ENCODE data around the gene SLC8A1. TPM values are rescaled to one million over a fixed set of nuclear protein-coding genes. Genes with fewer than 3 reads are reported as not detected.

Gene SLC8A1
- total RNA-seq, 1 experiment from 2014 or later, result 1.7 TPM

- no peak for TF ChIP-seq CTCF (conservative IDR thresholded peaks at IDR 0.05)
- Histone ChIP-seq H2BK120ac (ENCODE audit: low read depth, low read length, poor library complexity, severe bottlenecking) (no peak overlapping the region), H3K18ac (ENCODE audit: insufficient read length, low read depth, low read length) (no peak overlapping the region), H4K20me1 (ENCODE audit: control insufficient read depth, insufficient read depth, insufficient read length) (no peaks in the 10 kb centered on the region), H2BK5ac (ENCODE audit: insufficient read length, low read length) (no peak overlapping the region), H3K27ac (ENCODE audit: insufficient read length, low read depth, low read length) (no peak overlapping the region), H3K4ac (ENCODE audit: low read depth, low read length) (no peak overlapping the region), H2BK15ac (ENCODE audit: low read depth, low read length) (no peak overlapping the region), H3K79me2 (ENCODE audit: insufficient read depth, low read length) (no peaks in the 10 kb centered on the region), H4K5ac (ENCODE audit: insufficient read length, low read depth, low read length) (no peak overlapping the region), H4K91ac (ENCODE audit: insufficient read length, low read depth, low read length) (no peak overlapping the region), H2AFZ (ENCODE audit: low read length) (no peak overlapping the region), H2BK12ac (ENCODE audit: insufficient read length, low read depth, low read length) (no peak overlapping the region), H3K9me3 (ENCODE audit: control insufficient read depth, low read depth, low read length) (no peaks in the 10 kb centered on the region), H2AK5ac (ENCODE audit: insufficient read length, low read length) (no peak overlapping the region), H3K4me2 (ENCODE audit: insufficient read depth, insufficient read length, low read length) (no peak overlapping the region), H3K4me1 (ENCODE audit: insufficient read depth, low read length) (peaks cover 2% of the 10 kb centered on the region; the same call in 1 of the 2 replicates), H2BK20ac (ENCODE audit: low read depth, low read length, poor library complexity, severe bottlenecking) (no peak overlapping the region), H4K8ac (replicated peaks; ENCODE audit: insufficient read length, low read depth, low read length) (no peak overlapping the region), H3K9ac (ENCODE audit: extremely low read depth, insufficient read length, low read length) (no peak overlapping the region), H3K14ac (ENCODE audit: insufficient read depth, low read length) (no peak overlapping the region), H3K27me3 (ENCODE audit: insufficient read depth, low read length) (no peaks in the 10 kb centered on the region), H3K56ac (ENCODE audit: insufficient read length, low read depth, low read length) (no peak overlapping the region), H3K23me2 (ENCODE audit: insufficient read length, low read depth, low read length, poor library complexity, severe bottlenecking) (no peaks in the 10 kb centered on the region), H3K79me1 (ENCODE audit: insufficient read depth, low read depth, low read length, poor library complexity, severe bottlenecking) (no peaks in the 10 kb centered on the region), H3K23ac (ENCODE audit: insufficient read length, low read depth, low read length) (no peak overlapping the region), H3T11ph (ENCODE audit: low read length) (no peak overlapping the region)
- DNase-seq, result no peak
- no peaks in the 10 kb centered on the region for H3K9me3 Mint-ChIP-seq
- H3K4me3 Mint-ChIP-seq, result no peak overlapping the region
- H3K27me3 Mint-ChIP-seq (ENCODE audit: low read depth), result no peaks in the 10 kb centered on the region
- H3K36me3 Mint-ChIP-seq (ENCODE audit: insufficient read depth in 1 of 3, low read depth in 3 of 3), result no peaks in the 10 kb centered on the region
- no CpG with 5 or more reads among the region's 3 CpGs for WGBS (ENCODE audit: extremely low coverage, insufficient read length, low lambda C conversion rate)
- peaks cover 13 to 15% of the 10 kb centered on the region in 2 experiments for H3K4me1 Mint-ChIP-seq
- no peak overlapping the region for H3K27ac Mint-ChIP-seq
Observed at GRCh38 chr2:40405465-40405864, 46.4 kb downstream of the SLC8A1 start.

All from H9 (cell line).